ENCODE data around the gene RSPH4A. TPM values are rescaled to one million over a fixed set of nuclear protein-coding genes. Genes with fewer than 3 reads are reported as not detected.
A peak's percentile ranks its signal among the peaks of the same experiment; 100 is the strongest.

The RSPH4A gene
- polyA plus RNA-seq, 1 donor (not counting 4 experiments of a cell fraction or from before 2014, with no cell fraction given): 0.10 TPM

DNA sequence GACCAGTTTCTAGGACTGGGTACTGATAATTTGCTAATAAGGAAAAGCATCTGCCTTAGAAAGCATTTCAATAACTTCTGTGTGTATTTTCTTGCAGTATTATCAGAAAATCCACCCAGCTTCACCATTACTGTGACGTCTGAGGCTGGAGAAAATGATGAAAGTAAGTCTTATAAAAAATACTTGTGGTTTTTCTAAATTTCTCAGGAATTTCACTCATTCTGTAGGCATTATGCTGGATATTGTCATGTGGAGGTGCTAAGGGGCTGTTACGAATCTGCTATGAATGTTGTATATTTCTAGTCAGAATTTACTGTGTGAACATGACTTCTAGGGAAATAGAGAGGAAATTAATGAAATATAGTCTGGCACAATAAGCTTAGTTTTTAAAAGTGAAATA lies 36.1 kb upstream of the RSPH4A start:
- H3K36me3 ChIP-seq (ENCODE audit: control insufficient read depth in 2 of 2, extremely low read depth in 1 of 2, insufficient read depth in 2 of 2, low read length in 2 of 2): peaks cover 4 to 17% of the 10 kb centered on the region in 2 experiments
- no peaks in the 10 kb centered on the region for H3K9me1 ChIP-seq (ENCODE audit: control insufficient read depth, extremely low read depth, insufficient read depth, low read length)
- no peak overlapping the region for H3K4me2 ChIP-seq (ENCODE audit: control insufficient read depth, extremely low read depth, insufficient read depth, low read depth, low read length)
- TF ChIP-seq, protein P1, sequence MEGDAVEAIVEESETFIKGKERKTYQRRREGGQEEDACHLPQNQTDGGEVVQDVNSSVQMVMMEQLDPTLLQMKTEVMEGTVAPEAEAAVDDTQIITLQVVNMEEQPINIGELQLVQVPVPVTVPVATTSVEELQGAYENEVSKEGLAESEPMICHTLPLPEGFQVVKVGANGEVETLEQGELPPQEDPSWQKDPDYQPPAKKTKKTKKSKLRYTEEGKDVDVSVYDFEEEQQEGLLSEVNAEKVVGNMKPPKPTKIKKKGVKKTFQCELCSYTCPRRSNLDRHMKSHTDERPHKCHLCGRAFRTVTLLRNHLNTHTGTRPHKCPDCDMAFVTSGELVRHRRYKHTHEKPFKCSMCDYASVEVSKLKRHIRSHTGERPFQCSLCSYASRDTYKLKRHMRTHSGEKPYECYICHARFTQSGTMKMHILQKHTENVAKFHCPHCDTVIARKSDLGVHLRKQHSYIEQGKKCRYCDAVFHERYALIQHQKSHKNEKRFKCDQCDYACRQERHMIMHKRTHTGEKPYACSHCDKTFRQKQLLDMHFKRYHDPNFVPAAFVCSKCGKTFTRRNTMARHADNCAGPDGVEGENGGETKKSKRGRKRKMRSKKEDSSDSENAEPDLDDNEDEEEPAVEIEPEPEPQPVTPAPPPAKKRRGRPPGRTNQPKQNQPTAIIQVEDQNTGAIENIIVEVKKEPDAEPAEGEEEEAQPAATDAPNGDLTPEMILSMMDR (optimal IDR thresholded peaks at IDR 0.05 in 1 of 3, IDR thresholded peaks at IDR 0.05 in 1 of 3, conservative IDR thresholded peaks at IDR 0.05 in 1 of 3; ENCODE audit: extremely low read depth in 1 of 3, insufficient read depth in 2 of 3, low read length in 3 of 3): no peak
- no peak for TF ChIP-seq EZH2 (IDR thresholded peaks at IDR 0.05; ENCODE audit: low read length)
- no peak overlapping the region for H3K27ac ChIP-seq (ENCODE audit: control insufficient read depth, insufficient read depth, low read length)
- no peaks in the 10 kb centered on the region for H4K20me1 ChIP-seq (ENCODE audit: control insufficient read depth, extremely low read depth, insufficient read depth, low read length)
- H2AFZ ChIP-seq (ENCODE audit: control insufficient read depth, low read length): no peak overlapping the region
- H3K79me2 ChIP-seq (ENCODE audit: control insufficient read depth, insufficient read depth, low read length): peaks cover 44% of the 10 kb centered on the region
- no peak for FAIRE-seq
- H3K4me3 ChIP-seq (ENCODE audit: control insufficient read depth in 2 of 3, extremely low read depth in 1 of 3, insufficient read depth in 2 of 3, low read depth in 1 of 3, low read length in 3 of 3): no peak overlapping the region
- dilution Hi-C loops (cut with MboI; ENCODE audit: extremely low pct_ligation_motif_present, low sequenced_read_pairs): no loop called here
- H3K9me3 ChIP-seq (ENCODE audit: control insufficient read depth, low read depth, low read length): no peaks in the 10 kb centered on the region
- no peak overlapping the region for H3K9ac ChIP-seq (ENCODE audit: control insufficient read depth, extremely low read depth, insufficient read depth, low read length)
- no peaks in the 10 kb centered on the region for H3K27me3 ChIP-seq (ENCODE audit: control insufficient read depth, extremely low read depth, insufficient read depth, low read length)
- H3K4me1 ChIP-seq (ENCODE audit: control insufficient read depth, extremely low read depth, insufficient read depth, low read length): no peaks in the 10 kb centered on the region
- no peak for DNase-seq (ENCODE audit: low read depth, low spot score)

DNA sequence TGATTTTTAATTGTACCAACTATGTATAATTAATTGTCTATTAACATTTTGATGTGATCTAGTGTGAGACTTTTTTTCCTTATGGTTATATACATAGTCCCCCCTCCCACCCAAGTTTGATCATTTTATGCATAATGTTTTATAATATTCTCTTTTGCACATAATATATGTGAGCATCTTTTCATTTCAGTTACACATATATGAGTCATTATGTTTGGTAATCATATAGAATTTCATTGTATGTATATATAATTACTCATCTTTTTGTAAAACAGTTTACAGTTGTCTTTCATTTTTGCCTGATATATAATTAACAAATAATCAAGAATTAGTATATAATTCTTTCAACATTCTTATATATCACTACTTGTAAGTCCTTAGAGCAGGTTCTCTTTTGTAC lies 30.0 kb upstream of the RSPH4A start:
- DNase-seq (ENCODE audit: low read depth, low spot score): no peak
- peaks cover 2 to 13% of the 10 kb centered on the region in 2 experiments for H3K36me3 ChIP-seq (ENCODE audit: control insufficient read depth in 2 of 2, extremely low read depth in 1 of 2, insufficient read depth in 2 of 2, low read length in 2 of 2)
- dilution Hi-C loops (cut with MboI; ENCODE audit: extremely low pct_ligation_motif_present, low sequenced_read_pairs): no loop called here

More for the DNA sequence above, 30.0 kb upstream of the RSPH4A start:
- H3K4me2 ChIP-seq (ENCODE audit: control insufficient read depth, extremely low read depth, insufficient read depth, low read depth, low read length): no peak overlapping the region
- no peak overlapping the region for H3K9ac ChIP-seq (ENCODE audit: control insufficient read depth, extremely low read depth, insufficient read depth, low read length)
- no peak overlapping the region for H2AFZ ChIP-seq (ENCODE audit: control insufficient read depth, low read length)
- H3K27me3 ChIP-seq (ENCODE audit: control insufficient read depth, extremely low read depth, insufficient read depth, low read length): no peaks in the 10 kb centered on the region
- peak overlapping the region; percentile 36 for H3K27ac ChIP-seq (ENCODE audit: control insufficient read depth, insufficient read depth, low read length)
- no peaks in the 10 kb centered on the region for H3K4me1 ChIP-seq (ENCODE audit: control insufficient read depth, extremely low read depth, insufficient read depth, low read length)
- TF ChIP-seq EZH2 (IDR thresholded peaks at IDR 0.05; ENCODE audit: low read length): no peak
- TF ChIP-seq, protein P1 (optimal IDR thresholded peaks at IDR 0.05 in 1 of 3, IDR thresholded peaks at IDR 0.05 in 1 of 3, conservative IDR thresholded peaks at IDR 0.05 in 1 of 3; ENCODE audit: extremely low read depth in 1 of 3, insufficient read depth in 2 of 3, low read length in 3 of 3): no peak
- peaks cover 8% of the 10 kb centered on the region for H3K79me2 ChIP-seq (ENCODE audit: control insufficient read depth, insufficient read depth, low read length)
- no peak for FAIRE-seq
- H3K9me1 ChIP-seq (ENCODE audit: control insufficient read depth, extremely low read depth, insufficient read depth, low read length): no peaks in the 10 kb centered on the region
- H3K9me3 ChIP-seq (ENCODE audit: control insufficient read depth, low read depth, low read length): no peaks in the 10 kb centered on the region
- H3K4me3 ChIP-seq (ENCODE audit: control insufficient read depth in 2 of 3, extremely low read depth in 1 of 3, insufficient read depth in 2 of 3, low read depth in 1 of 3, low read length in 3 of 3): no peak overlapping the region
- H4K20me1 ChIP-seq (ENCODE audit: control insufficient read depth, extremely low read depth, insufficient read depth, low read length): no peaks in the 10 kb centered on the region

All from keratinocyte (primary cell).